IPS-18c (cell line): ENCODE data around the gene LFNG.

Source experiments
- H3K4me3 ChIP-seq: 2 replicates; pipeline ENCODE4 v1.7.0; 2013; ENCODE audit warnings: low read depth, mild to moderate bottlenecking, low read length, moderate library complexity; ENCODE audit not compliant: insufficient read depth
- H3K9me3 ChIP-seq: one replicate; pipeline ENCODE4 v1.6.1; 2013; ENCODE audit warnings: mild to moderate bottlenecking, low read length, moderate library complexity; ENCODE audit not compliant: control insufficient read depth, insufficient read depth

Gene LFNG

DNA sequence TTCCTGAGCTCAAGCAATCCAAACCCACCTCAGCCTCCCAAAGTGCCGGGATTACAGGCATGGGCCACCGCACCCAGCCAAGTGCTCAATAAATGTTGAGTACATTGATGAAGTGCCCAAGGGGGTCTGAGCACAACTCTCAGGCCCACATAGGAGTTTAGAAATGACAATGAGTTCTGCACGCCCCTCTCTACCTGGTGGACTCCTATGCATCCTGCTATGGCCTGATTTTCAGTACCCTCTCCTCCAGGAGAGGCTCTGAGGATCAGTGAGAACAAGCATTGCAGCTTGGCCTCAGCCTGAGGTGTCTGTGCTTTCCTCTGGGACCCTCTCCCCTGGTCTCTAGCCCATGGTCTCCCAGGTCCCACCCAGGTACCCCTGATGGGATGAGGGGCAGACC, 22.5 kb upstream of the LFNG start:
- H3K9me3 ChIP-seq: no peaks in the 10 kb centered on the region
- no peak overlapping the region for H3K4me3 ChIP-seq

DNA sequence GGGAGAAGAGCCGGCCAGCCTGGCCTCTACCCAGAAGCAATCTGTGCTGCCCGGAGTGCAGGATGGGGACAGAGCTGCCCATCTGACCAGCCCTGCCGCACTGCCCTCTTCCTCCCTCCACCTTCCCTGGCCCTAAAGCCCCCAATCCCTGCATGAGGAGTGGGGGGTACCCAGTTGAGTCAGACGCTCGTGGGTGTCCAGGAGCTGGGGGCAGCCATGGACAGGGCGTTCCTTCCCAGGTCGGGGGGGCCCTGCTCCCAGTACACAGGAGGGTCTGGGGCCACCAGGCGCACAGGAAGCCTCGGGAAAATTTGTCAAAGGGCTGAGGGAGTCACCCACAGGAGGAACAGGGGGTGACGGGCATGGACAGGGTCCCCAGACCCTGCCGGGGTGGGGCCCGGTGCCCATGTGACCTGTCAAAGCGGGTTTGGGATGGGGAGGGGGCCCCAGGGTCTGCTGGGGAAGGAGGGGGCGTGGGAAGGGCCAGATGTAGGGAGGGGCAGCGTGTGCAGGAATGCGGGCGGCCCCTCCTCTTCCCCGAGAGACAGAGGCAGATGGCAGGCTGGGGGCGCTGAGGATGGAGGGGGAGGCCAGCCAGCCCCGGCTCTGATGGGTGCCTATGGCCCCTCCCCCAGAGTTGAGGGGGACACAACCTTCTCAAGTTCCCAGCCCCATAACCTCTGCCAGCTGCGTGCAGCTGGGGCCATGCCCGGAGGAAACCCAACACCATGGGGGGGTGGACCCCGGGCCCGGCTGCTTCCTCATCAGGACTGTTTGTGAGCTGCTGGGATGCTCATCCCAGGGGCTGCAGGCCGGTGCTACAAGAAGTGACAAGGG, 21.9 kb upstream of the LFNG start:
- Histone ChIP-seq H3K9me3 (no peaks in the 10 kb centered on the region), H3K4me3 (no peak overlapping the region)

DNA sequence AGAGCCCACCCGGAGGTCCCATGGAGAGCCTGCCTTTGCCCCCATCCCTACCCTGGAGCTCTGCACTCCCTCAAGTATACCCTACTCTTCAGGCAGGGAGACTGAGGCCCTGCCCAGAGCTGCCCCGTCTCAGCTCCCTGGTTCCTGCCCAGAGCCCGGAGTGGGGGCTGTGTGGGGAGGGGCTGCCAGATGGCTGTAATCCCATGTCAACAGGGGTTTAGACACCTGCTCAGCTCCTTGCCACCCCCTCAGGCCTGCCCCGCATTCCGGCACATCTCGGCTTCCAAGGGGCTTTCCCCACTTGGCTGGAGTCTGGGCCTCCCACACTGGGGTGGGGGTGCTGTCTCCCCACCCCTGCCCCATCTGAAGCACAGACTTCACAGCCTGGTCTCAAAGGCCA, 20.9 kb upstream of the LFNG start:
- Histone ChIP-seq H3K9me3 (no peaks in the 10 kb centered on the region), H3K4me3 (no peak overlapping the region)

DNA sequence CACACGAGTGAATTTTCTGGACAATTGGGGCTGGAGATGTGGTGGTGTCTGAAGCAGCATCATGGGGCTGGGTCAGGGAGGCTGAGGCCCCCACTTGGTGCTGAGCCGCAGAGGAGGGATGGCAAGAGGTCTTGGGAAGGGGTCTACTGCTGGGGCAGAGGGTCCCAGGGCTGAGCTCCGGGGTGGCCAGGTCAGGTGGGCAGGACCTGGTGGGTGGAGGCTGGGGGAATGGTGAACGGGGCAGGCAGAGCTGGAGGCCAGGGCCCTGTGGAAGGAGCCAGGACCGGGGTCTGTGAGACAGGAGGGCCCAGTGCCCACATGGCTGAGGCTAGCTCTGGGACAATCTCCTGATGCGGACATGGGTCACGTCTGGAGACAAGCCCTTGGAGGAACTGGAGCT, 20.4 kb upstream of the LFNG start:
- H3K9me3 ChIP-seq: no peaks in the 10 kb centered on the region
- no peak overlapping the region for H3K4me3 ChIP-seq

DNA sequence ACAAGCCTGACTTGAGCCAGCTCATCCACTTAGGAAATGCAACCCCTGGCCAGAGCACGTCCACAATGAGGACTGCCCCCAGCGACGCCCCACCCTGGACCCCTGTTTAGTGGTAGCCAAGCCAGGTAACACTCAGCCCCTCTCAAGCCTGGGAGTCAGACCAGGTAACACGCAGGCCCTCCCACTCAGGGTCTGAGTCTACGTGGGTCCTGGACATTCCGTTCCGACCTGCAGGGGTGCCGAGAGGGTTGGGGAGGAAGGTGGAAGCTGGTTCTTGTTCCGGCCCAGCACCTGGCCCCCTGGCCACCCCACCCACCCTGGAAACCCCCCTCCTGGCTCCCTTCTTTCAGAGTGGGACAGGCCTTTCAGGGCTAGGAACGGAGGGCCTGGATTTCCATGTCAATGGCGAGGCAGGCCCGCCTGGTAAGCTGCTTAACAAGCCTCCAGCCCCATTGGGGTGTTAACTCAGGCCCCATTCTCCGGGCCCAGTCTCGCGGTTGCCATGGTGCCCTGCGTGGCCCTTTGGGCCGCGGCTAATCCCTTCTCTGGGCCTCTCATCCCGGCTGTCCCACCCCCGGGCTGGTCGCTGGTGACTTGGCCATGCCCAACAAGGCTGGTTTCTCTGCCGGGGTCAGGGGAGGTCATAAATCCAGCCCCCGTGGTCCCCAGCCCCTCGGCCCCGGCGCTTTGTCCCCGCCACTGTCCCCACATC, 19.7 kb upstream of the LFNG start:
- H3K9me3 ChIP-seq: no peaks in the 10 kb centered on the region
- no peak overlapping the region for H3K4me3 ChIP-seq

DNA sequence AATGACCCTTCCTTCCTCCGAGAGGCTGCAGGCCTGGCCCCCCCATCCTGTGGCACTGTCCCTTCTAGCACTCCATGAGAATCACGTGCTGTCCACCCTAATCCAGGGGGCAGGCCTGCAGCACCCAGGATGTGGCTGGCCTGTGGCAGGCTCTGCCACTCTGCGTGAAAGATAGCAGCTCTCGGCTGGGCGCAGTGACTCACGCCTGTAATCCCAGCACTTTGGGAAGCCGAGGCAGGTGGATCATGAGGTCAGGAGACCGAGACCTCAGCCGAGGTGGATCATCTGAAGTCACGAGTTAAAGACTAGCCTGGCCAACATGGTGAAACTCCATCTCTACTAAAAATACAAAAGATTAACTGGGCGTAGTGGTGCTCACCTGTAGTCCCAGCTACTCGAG, 18.9 kb upstream of the LFNG start:
- Histone ChIP-seq H3K4me3 (no peak overlapping the region), H3K9me3 (no peaks in the 10 kb centered on the region)

DNA sequence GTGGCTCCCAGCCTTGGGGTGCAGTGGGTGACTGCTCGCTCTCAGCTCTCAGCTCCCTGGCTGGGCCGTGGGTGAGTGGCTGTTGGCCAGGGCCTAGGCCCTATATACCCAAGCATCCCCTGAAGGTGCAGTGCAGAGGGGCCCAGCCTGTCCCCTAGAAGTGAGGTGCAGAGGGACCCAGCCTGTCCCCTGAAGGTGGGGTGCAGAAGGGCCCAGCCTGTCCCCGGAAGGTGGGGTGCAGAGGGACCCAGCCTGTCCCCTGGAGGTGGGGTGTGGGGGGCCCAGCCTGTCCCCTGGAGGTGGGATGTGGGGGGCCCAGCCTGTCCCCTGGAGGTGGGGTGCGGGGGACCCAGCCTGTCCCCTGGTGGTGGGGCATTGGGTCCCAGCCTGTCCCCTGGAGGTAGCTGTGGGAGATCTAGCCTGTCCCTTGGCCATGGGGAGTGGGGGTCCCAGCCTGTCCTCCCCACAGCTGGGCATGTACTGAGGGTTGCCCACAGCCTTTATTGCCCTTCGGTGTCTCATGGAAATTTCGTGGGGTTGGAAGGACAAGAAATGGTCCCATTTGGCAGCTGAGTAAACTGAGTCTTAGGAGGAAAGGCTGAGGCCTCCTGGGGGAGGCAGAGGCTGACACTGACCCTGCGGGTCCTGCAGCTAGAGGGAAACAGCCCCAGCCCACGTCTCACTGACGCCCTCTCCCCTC, 17.5 kb upstream of the LFNG start:
- no peak overlapping the region for H3K4me3 ChIP-seq
- no peaks in the 10 kb centered on the region for H3K9me3 ChIP-seq

DNA sequence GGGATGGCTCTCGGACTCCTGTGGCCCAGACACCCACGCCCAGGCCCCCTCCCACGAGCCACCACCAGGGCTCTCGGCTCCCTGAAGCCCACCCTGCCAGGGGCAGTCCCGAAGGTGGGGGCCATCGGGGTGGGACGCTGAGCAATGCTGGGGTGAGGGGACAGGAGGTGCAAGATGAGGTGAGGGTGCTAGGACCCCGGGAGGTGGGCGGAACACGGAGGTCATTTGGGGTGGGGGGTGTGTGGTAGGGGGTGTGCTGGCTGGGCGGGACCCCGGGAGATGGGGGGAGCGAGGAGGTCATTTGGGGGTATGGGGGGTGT, 17.0 kb upstream of the LFNG start:
- Histone ChIP-seq H3K4me3 (no peak overlapping the region), H3K9me3 (no peaks in the 10 kb centered on the region)

DNA sequence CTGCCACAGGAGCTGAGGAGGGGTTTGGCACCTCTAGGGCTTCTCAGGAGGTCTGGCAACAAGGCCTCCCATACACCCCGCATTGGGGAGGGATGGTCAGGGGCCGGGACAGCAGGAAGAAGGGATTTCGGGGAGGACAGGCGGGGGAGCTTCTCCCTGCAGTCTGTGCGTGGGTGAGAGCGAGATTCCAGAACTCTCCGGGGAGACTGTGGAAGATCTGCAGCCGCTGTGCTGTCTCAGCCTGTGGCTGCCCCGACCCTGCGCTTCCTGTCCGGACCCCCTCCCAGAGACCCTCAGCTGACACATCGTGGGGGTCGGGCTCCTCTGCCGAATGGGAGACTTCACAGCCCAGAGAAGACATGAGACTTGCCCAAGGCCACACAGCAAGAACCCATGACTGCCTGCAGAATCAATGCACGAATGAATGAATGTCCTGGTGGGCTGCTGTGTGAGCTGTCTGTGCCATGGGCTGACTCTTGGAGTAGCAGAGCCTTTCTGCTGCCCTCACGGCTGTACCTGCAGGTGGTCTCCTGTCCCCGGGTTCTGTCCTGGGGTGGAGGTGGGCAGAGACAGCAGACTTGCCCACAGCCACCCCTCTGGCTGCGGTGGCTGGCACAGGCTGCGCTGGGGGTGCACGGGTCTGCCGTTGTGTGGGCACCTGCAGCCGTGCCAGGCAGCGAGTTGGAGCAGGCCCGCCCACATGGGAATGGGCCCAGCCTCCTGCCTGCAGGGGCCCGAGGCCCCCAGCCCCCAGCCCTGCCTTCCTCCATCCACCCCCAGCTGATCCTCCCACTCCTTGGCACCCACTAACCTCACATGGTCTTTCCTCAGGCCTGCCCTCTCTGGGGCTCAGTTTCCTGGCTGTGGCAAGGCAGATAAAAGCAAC, 16.3 kb upstream of the LFNG start:
- no peaks in the 10 kb centered on the region for H3K9me3 ChIP-seq
- H3K4me3 ChIP-seq: no peak overlapping the region

DNA sequence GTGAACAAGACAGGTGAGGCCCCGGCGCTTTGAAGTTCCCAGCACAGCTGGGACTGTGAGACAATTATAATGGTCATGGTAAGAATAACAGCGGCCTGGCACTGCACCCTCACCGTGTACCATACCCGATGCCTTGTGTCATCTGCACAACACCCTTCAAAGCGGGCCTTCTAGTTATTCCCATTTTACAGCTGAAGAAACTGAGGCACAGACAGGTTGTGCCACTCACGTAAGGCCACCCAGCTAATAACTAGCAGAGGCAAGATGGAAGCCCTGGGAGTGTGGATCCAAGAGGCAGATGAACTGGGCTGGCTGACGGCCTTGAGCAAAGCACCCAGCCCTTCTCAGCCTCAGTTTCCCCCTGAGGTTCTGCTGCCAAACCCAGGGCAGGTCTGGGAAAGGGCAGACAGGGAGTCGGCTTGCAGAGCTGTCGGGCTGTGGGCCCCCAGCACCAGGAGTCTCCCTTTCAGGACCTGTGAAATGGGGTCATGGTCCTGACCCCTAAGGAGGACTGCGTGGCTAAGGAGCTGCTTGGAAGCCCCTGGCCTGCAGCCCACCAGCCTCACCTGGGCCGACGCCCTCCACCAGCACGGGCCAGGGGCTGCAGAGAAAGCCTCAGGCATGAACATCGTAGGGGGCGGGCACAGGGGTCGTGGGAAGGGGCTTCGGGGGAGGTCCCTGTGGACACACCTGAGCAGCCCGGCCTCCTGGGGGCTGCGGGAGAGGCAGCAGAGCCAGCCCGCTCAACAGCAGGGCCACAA, 15.3 kb upstream of the LFNG start:
- H3K9me3 ChIP-seq: no peaks in the 10 kb centered on the region
- no peak overlapping the region for H3K4me3 ChIP-seq

DNA sequence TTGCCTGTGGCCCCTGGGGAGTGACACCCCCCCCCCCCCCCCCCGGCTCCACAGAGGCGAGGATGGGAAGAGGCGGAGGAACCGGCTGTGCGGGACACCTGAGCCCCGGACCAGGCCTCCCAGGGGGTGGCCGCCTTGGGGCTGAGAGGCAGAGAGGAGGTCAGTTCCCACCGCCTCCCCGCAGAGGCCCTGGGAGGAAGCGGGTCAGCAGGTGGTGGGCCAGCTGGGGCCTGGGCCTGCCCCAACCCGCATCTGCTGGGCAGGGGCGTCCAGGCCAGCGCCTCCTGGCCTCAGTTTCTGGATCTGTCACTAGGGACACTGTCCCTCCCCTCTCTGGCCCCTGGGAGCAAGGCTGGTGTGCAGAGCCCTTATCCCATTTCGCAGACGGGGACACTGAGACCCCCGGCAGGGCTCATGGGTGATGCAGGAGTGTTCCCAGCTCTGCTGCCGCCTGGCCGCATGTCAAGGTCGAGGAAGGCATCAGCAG, 14.6 kb upstream of the LFNG start:
- Histone ChIP-seq H3K4me3 (no peak overlapping the region), H3K9me3 (no peaks in the 10 kb centered on the region)

DNA sequence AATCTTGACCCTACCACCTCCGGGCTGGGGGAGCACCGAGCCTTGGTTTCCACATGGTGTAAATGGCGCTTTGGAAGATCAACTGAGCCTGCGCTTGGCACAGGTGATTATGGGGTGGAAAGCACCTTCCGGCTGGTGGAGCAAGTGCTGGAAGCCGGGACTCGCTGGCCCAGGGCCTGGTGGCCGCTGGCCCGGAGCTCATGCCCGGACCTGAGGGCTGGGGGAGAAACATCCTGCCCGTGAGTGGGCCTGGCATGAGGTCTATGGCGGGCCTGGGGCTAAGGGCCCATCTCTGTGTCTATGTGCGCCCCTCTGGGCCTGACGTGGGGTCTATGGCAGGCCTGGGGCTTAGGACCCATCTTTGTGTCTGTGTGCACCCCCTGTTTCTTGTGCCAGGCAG, 14.2 kb upstream of the LFNG start:
- Histone ChIP-seq H3K4me3 (no peak overlapping the region), H3K9me3 (no peaks in the 10 kb centered on the region)

DNA sequence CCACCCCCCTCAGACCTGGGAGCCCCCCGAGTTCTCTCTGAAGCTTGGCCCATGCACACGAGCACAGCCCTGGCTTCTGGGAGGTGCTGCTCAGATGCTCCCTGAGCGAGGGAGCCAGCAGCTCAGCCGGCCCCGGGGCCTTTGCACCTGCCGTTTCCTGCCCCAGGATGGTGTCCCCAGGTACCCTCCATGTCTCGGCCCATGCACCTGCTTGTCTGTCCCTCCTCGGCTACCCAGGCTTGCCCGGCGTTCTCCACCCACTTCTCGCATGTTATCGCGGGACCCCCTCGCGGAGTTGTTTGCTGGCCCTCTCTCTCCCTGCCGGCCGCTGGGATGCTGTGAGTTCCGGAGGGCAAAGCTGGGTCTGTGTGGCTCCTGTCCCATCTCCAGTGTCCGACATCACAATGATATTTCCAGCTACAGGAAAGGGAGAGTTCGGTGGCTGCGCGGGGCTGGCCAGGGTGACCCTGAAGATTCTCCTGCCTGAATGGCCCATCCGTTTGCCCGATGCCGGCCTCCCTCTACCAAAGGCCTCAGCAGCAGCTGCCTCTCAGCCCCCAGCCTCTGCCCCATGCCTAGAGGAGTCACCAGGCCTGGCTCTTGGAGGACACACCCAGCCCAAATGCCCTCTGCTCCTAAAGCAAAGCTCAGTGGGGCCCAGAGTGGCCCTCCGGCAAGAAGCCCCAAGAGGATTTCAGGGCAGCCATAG, 12.2 kb upstream of the LFNG start:
- no peaks in the 10 kb centered on the region for H3K9me3 ChIP-seq
- no peak overlapping the region for H3K4me3 ChIP-seq

DNA sequence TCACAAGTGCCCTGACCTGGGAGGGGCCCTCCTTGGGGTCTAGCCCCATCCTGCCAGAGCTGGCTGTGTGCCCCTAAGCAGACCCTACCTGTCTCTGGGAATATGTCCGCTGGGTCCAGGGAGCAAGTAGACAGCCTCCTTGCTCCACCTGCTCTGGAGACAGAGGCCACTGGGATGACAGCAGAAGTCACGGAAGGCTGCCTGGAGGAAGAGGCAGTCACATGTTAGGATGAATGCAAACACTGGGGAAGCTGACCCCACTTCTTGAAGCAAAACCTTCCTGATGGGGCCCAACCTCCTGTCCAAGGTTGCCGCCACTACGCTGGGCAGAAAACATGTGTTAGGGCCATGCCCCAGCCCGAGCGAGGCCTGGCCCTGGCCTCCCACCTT, 11.7 kb upstream of the LFNG start:
- Histone ChIP-seq H3K4me3 (no peak overlapping the region), H3K9me3 (no peaks in the 10 kb centered on the region)

DNA sequence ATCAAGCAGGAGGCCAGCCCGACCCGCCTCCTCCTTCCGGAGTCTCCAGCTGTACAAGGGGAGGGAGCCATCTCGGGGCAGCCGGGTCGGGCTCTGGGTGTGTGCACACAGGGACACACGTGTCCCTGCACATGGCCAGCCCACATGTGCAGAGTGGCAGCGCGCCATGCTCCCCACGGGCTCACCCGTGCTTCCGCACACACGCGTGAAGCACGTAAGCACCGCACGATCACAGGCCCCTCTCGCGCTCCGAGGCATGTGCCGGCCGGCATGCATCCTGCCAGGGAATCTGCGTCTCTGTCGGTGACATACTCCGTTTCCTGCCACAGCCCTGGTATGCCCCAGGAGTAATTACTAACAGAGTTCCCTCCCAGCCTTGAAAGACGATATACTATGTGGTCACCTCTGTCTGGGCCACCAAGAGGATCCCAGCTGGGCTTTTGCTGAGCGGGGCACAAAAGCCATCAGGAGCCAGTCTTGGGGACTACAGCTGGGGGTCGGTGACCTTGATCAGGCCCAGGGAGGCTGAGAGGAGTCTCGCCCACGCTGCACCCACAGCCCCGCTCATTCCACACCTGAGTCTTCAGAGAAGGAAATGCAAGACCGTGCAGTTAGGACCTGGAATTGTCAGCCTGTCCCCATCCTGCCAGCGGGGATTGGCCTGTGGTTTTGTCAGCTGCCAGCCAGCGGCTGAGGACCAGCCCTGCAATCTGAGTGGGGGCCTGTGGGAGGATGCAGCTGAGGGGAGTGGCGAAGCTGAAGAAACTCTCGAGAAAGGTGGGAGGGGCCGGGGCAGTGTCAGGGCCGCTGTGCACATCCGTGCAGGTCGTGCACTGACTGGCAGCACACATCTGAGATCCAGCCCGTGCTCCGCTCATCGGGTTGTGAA, 11.0 kb upstream of the LFNG start:
- H3K9me3 ChIP-seq: no peaks in the 10 kb centered on the region
- no peak overlapping the region for H3K4me3 ChIP-seq
